NCI-H526 treated with DMSO at 0.1 percent for 48 hours (cell line): Measurements from ENCODE around the gene MAGEA9B.
"Not testable (repeated sequence)": the region's sequence is repeated elsewhere in the genome, so short reads cannot be mapped to it uniquely, and the experiment has no call there.

Experiments used
- DNase-seq: peaks from one replicate; lab custom pipeline; 2025; lab: John Stamatoyannopoulos, UW

The MAGEA9B gene

DNA sequence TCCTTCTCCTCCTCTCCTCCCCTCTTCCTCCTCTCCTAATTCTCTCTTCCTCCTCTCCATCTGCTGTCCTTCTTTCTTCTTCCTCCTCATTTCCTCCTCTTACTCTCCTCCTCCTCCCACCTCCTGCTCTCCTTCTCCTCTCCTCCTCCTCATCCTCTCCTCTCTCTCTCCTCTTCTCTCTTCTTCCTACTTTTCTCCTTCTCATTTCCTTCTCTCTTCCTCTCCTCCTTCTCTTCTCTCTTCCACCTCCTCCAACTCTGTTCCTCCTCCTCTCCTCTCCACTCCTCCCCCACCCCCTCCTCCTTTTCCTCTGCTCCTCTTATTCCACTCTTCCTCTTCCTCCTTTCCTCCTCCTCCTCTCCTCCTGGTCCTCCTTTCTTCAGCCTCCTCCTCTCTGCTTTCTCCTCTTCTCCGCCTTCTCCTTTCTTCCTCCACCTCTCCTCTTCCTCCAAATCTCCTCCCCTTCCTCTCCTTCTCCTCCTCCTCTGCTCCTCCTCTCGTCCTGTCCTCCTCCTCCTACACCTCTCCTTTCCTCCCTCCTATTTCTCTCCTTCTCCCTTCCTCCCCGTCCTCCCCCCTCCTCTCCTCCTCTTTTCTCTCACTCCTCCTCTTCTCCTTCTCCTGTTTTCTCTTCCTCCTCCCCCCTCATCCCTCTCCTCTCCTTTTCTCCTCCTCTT, 52.2 kb downstream of the MAGEA9B start:
- not testable (repeated sequence) for DNase-seq

DNA sequence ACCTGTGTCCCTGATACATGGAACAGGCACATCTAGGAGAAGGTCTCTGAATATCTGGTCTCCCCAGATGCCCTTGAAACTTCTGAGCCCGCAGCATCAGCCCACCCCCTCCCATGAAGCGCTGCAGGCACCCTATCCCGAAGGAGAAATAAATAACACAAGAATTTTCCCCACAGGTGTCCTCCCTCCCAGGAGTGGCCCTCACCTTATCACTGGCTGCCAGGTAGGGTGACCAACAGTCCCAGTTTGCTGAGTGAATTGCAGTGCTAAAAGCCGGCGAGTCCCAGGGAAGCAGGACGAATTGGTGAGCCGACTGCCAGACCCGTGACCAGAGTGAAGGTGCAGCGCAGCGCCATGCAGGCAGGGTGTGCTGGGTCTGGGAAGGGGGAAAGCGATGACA, 53.3 kb downstream of the MAGEA9B start:
- not testable (repeated sequence) for DNase-seq

DNA sequence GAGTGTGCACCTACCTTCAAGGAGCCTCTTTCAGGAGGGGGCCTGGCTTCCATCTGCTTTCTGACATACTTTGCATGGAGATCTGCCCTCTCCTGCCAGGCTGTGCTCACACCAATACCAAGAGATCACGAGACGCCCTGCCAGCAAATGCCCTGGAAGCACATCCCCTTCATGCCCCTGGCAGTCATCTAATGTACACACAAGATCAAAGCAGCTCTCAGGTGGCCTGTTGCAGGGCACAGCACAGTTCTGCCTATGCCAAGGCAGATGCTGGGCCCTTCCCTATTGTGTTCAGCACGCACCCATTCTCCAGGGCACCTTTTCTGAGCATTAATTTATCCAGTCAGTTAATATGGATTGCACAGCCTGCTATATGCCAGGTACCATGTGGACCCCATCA, 54.4 kb downstream of the MAGEA9B start:
- DNase-seq: not testable (repeated sequence)
